MM.1S (cell line): ENCODE results near the gene GTPBP4.

Experiments used
- DNase-seq: peaks from one replicate; pipeline ENCODE4 v3.0.0-alpha.2; 2015
- H2AFZ ChIP-seq: fragments of 300-600 bp; sonication (generic); 2 replicates; pipeline ENCODE4 v1.6.0; 2016; ENCODE audit warnings: antibody characterized with exemption, low read length
- H3F3A ChIP-seq: fragments of 300-600 bp; sonication (generic); 2 replicates; pipeline ENCODE4 v1.6.1; 2016; ENCODE audit warnings: mild to moderate bottlenecking, antibody characterized with exemption, low read length, moderate library complexity, mixed read lengths; ENCODE audit not compliant: insufficient read depth
- H3K27ac ChIP-seq: fragments of 300-600 bp; sonication (generic); 2 replicates; pipeline ENCODE4 v1.5.1; 2016; ENCODE audit warnings: mild to moderate bottlenecking, low read length
- H3K27me3 ChIP-seq: fragments of 300-600 bp; sonication (generic); replicated peaks from 2 replicates; pipeline ENCODE4 v1.6.0; 2016; ENCODE audit warnings: low read length; ENCODE audit not compliant: insufficient read depth
- H3K36me3 ChIP-seq: fragments of 300-600 bp; sonication (generic); replicated peaks from 2 replicates; pipeline ENCODE4 v1.6.1; 2016; ENCODE audit warnings: mild to moderate bottlenecking, low read length, mixed read lengths; ENCODE audit not compliant: insufficient read depth
- H3K4me1 ChIP-seq: fragments of 300-600 bp; sonication (generic); 2 replicates; pipeline ENCODE4 v1.6.1; 2016; ENCODE audit warnings: low read length, mixed read lengths
- H3K4me2 ChIP-seq: fragments of 300-600 bp; sonication (generic); 2 replicates; pipeline ENCODE4 v1.6.0; 2016; ENCODE audit warnings: low read depth, low read length
- H3K4me3 ChIP-seq: fragments of 300-600 bp; sonication (generic); 2 replicates; pipeline ENCODE4 v1.5.1; 2016; ENCODE audit warnings: low read length, mixed read lengths
- H3K79me2 ChIP-seq: fragments of 300-600 bp; sonication (generic); 2 replicates; pipeline ENCODE4 v1.6.1; 2016; ENCODE audit warnings: mixed run types, low read length, mixed read lengths
- H3K9ac ChIP-seq: fragments of 300-600 bp; sonication (generic); 2 replicates; pipeline ENCODE4 v1.6.1; 2016; ENCODE audit warnings: low read length, mixed read lengths
- H3K9me2 ChIP-seq: fragments of 300-600 bp; sonication (generic); replicated peaks from 2 replicates; pipeline ENCODE4 v1.6.1; 2016; ENCODE audit warnings: mild to moderate bottlenecking, low read length, mixed read lengths; ENCODE audit not compliant: insufficient read depth
- H3K9me3 ChIP-seq: fragments of 300-600 bp; sonication (generic); replicated peaks from 2 replicates; pipeline ENCODE4 v1.6.1; 2016; ENCODE audit warnings: mild to moderate bottlenecking, low read length, mixed read lengths; ENCODE audit not compliant: insufficient read depth
- H4K20me1 ChIP-seq: fragments of 300-600 bp; sonication (generic); 2 replicates; pipeline ENCODE4 v1.6.1; 2016; ENCODE audit warnings: mild to moderate bottlenecking, low read length, moderate library complexity, mixed read lengths; ENCODE audit not compliant: insufficient read depth
- CTCF ChIP-seq: fragments of 300-600 bp; sonication (generic); IDR thresholded peaks from 2 replicates; pipeline ENCODE4 v1.5.1; 2016; ENCODE audit warnings: antibody characterized with exemption, low read length, mixed read lengths
- EZH2 ChIP-seq: fragments of 300-600 bp; sonication (generic); optimal IDR thresholded peaks from 2 replicates; pipeline ENCODE3; 2017; ENCODE audit warnings: low read depth, mild to moderate bottlenecking, antibody characterized with exemption, low read length, mixed read lengths
- EZH2phosphoT487 ChIP-seq: fragments of 300-600 bp; sonication (generic); IDR thresholded peaks from 2 replicates; pipeline ENCODE4 v1.6.1; 2018; ENCODE audit warnings: antibody characterized with exemption, low read length

The GTPBP4 gene

GRCh38 chr10:955127-955819 is 33.0 kb upstream of the GTPBP4 start:
- Histone ChIP-seq H3K9me2 (no peaks in the 10 kb centered on the region), H3K9ac (no peak overlapping the region), H4K20me1 (no peaks in the 10 kb centered on the region), H3K4me3 (no peak overlapping the region), H3K27me3 (no peaks in the 10 kb centered on the region), H2AFZ (no peak overlapping the region), H3K4me1 (no peaks in the 10 kb centered on the region), H3K36me3 (no peaks in the 10 kb centered on the region), H3K9me3 (no peaks in the 10 kb centered on the region), H3F3A (no peaks in the 10 kb centered on the region), H3K27ac (no peak overlapping the region), H3K4me2 (no peak overlapping the region), H3K79me2 (no peaks in the 10 kb centered on the region)
- TF ChIP-seq EZH2phosphoT487 (no peak), EZH2 (no peak), CTCF (no peak)
- no peak for DNase-seq

- no peaks in the 10 kb centered on the region for H3F3A ChIP-seq
- H3K27ac ChIP-seq = no peak overlapping the region
- H3K79me2 ChIP-seq = no peaks in the 10 kb centered on the region
- H4K20me1 ChIP-seq = no peaks in the 10 kb centered on the region
- H3K9me2 ChIP-seq = no peaks in the 10 kb centered on the region
- H3K36me3 ChIP-seq = no peaks in the 10 kb centered on the region
- TF ChIP-seq EZH2phosphoT487 = no peak
- H3K9me3 ChIP-seq = no peaks in the 10 kb centered on the region
- H2AFZ ChIP-seq = no peak overlapping the region
- no peak for DNase-seq
- no peak overlapping the region for H3K4me3 ChIP-seq
- H3K9ac ChIP-seq = no peak overlapping the region
- H3K27me3 ChIP-seq = no peaks in the 10 kb centered on the region
- no peaks in the 10 kb centered on the region for H3K4me1 ChIP-seq
- H3K4me2 ChIP-seq = no peak overlapping the region
Measured at GRCh38 chr10:955820-956217, 32.4 kb upstream of the GTPBP4 start.

GRCh38 chr10:958106-958505 is 30.1 kb upstream of the GTPBP4 start:
- Histone ChIP-seq H3F3A (no peaks in the 10 kb centered on the region), H3K9ac (no peak overlapping the region), H3K9me3 (no peaks in the 10 kb centered on the region), H3K4me2 (no peak overlapping the region), H3K4me1 (no peaks in the 10 kb centered on the region), H3K36me3 (no peaks in the 10 kb centered on the region), H3K27ac (no peak overlapping the region), H3K27me3 (no peaks in the 10 kb centered on the region), H3K9me2 (no peaks in the 10 kb centered on the region), H3K4me3 (no peak overlapping the region), H4K20me1 (no peaks in the 10 kb centered on the region), H3K79me2 (no peaks in the 10 kb centered on the region), H2AFZ (no peak overlapping the region)
- no peak for TF ChIP-seq EZH2
- TF ChIP-seq CTCF = no peak
- TF ChIP-seq EZH2phosphoT487 = no peak
- no peak for DNase-seq

GRCh38 chr10:958856-959255 is 29.4 kb upstream of the GTPBP4 start:
- H3K4me2 ChIP-seq = no peak overlapping the region
- no peaks in the 10 kb centered on the region for H3K36me3 ChIP-seq
- no peaks in the 10 kb centered on the region for H3K27me3 ChIP-seq
- no peak overlapping the region for H2AFZ ChIP-seq
- no peaks in the 10 kb centered on the region for H3K9me3 ChIP-seq
- H3K79me2 ChIP-seq = no peaks in the 10 kb centered on the region
- H3F3A ChIP-seq = no peaks in the 10 kb centered on the region
- no peak for DNase-seq
- no peak overlapping the region for H3K27ac ChIP-seq
- H3K9me2 ChIP-seq = no peaks in the 10 kb centered on the region
- H4K20me1 ChIP-seq = no peaks in the 10 kb centered on the region
- H3K4me1 ChIP-seq = no peaks in the 10 kb centered on the region
- TF ChIP-seq CTCF = no peak
- TF ChIP-seq EZH2 = no peak
- TF ChIP-seq EZH2phosphoT487 = no peak
- no peak overlapping the region for H3K4me3 ChIP-seq
- no peak overlapping the region for H3K9ac ChIP-seq
